Activated CD8-positive, alpha-beta memory T cell treated with anti-CD3 and anti-CD28 coated beads, Interleukin-2, amount 50 U/mL, for 48 hours (primary cell): Measurements from ENCODE around the gene FBP2.

ENCODE experiments used
- DNase-seq: peaks from one replicate; pipeline ENCODE4 v3.0.0-alpha.2; 2020

Gene FBP2

GRCh38 chr9:94593459-94594345 is at the start of gene FBP2:
FBP2 (minus strand) TSS chr9:94593824; CDS start chr9:94593726, 98 bp downstream.
- DNase-seq: no peak

- DNase-seq: no peak
These were observed 49.6 kb upstream of the FBP2 start for GRCh38 chr9:94643176-94643575.

GRCh38 chr9:94642501-94642900 is 48.9 kb upstream of the FBP2 start:
- no peak for DNase-seq

GRCh38 chr9:94639999-94640376 is 46.4 kb upstream of the FBP2 start:
- no peak for DNase-seq

- peak; percentile 64 for DNase-seq
These were observed 45.7 kb upstream of the FBP2 start, which contains the start of gene FBP1 for GRCh38 chr9:94639061-94639998. FBP1 (minus strand) TSS chr9:94639518; CDS start chr9:94639310, 208 bp downstream.

GRCh38 chr9:94638335-94639060 is 44.9 kb upstream of the FBP2 start:
- DNase-seq: no peak

- no peak for DNase-seq
These were observed 39.1 kb upstream of the FBP2 start for GRCh38 chr9:94632737-94633136.

- no peak for DNase-seq
These were observed 38.0 kb upstream of the FBP2 start for GRCh38 chr9:94631599-94631998.

GRCh38 chr9:94630833-94631232 is 37.2 kb upstream of the FBP2 start:
- no peak for DNase-seq

GRCh38 chr9:94630281-94630680 is 36.7 kb upstream of the FBP2 start:
- no peak for DNase-seq

GRCh38 chr9:94627287-94627686 is 33.7 kb upstream of the FBP2 start:
- no peak for DNase-seq

- no peak for DNase-seq
These were observed 32.2 kb upstream of the FBP2 start for GRCh38 chr9:94625835-94626234.

GRCh38 chr9:94624629-94625028 is 31.0 kb upstream of the FBP2 start:
- no peak for DNase-seq

- DNase-seq: peak; percentile 58
These were observed 29.6 kb upstream of the FBP2 start for GRCh38 chr9:94623253-94623652.

- no peak for DNase-seq
These were observed 28.6 kb upstream of the FBP2 start for GRCh38 chr9:94622087-94622800.

GRCh38 chr9:94619026-94619425 is 25.4 kb upstream of the FBP2 start:
- no peak for DNase-seq

- DNase-seq: no peak
These were observed 19.4 kb upstream of the FBP2 start for GRCh38 chr9:94613003-94613402.

GRCh38 chr9:94612071-94612470 is 18.4 kb upstream of the FBP2 start:
- DNase-seq: no peak

- peak; percentile 68 for DNase-seq
These were observed 18.0 kb upstream of the FBP2 start for GRCh38 chr9:94611638-94612068.

- no peak for DNase-seq
These were observed 16.6 kb upstream of the FBP2 start for GRCh38 chr9:94610181-94610606.

GRCh38 chr9:94607423-94607691 is 13.7 kb upstream of the FBP2 start:
- DNase-seq: no peak

GRCh38 chr9:94606646-94607422 is 13.2 kb upstream of the FBP2 start:
- no peak for DNase-seq
